Liver (tissue), 9 donors: ENCODE measurements around the gene CENPX. TPM values are rescaled to one million over a fixed set of nuclear protein-coding genes. Genes with fewer than 3 reads are reported as not detected.

Experiments
- DNase-seq: peaks from one replicate; pipeline ENCODE4 v3.0.0-alpha.2; 2017; ENCODE audit warnings: low spot score
- H3K27ac ChIP-seq, 2 donors: one replicate each; pipeline ENCODE4 v1.7.0; 2013; ENCODE audit warnings: inconsistent platforms in 2 of 2, low read length in 2 of 2, control low read depth in 1 of 2, low read depth in 1 of 2, mild to moderate bottlenecking in 1 of 2
- H3K27me3 ChIP-seq, 4 donors: one replicate each; pipeline versions ENCODE4 v1.6.1 to v1.7.0; 2013; ENCODE audit warnings: low read length in 3 of 4, inconsistent platforms in 1 of 4, mild to moderate bottlenecking in 1 of 4, moderate library complexity in 1 of 4; ENCODE audit not compliant: control insufficient read depth in 4 of 4, insufficient read depth in 4 of 4
- H3K36me3 ChIP-seq, 4 donors: one replicate each; pipeline versions ENCODE4 v1.6.1 to v1.7.0; 2013; ENCODE audit warnings: low read length in 3 of 4, mild to moderate bottlenecking in 3 of 4, low read depth in 1 of 4, moderate library complexity in 1 of 4; ENCODE audit not compliant: control insufficient read depth in 4 of 4, insufficient read depth in 3 of 4
- H3K4me1 ChIP-seq, 4 donors: one replicate each; pipeline versions ENCODE4 v1.6.1 to v1.7.0; 2013; ENCODE audit warnings: low read length in 3 of 4, mild to moderate bottlenecking in 3 of 4, moderate library complexity in 1 of 4; ENCODE audit not compliant: control insufficient read depth in 4 of 4, insufficient read depth in 4 of 4
- H3K4me3 ChIP-seq, 3 donors: one replicate each; pipeline versions ENCODE4 v1.6.1 to v1.7.0; 2013; ENCODE audit warnings: low read length in 3 of 3, control low read depth in 1 of 3, low read depth in 1 of 3, mild to moderate bottlenecking in 1 of 3
- H3K9ac ChIP-seq, 2 donors: one replicate each; pipeline ENCODE4 v1.7.0; 2013; ENCODE audit warnings: low read length in 2 of 2, mild to moderate bottlenecking in 2 of 2, moderate library complexity in 2 of 2, control low read depth in 1 of 2, low read depth in 1 of 2
- H3K9me3 ChIP-seq, 4 donors: one replicate each; pipeline versions ENCODE4 v1.6.1 to v1.7.0; 2013; ENCODE audit warnings: low read length in 3 of 4; ENCODE audit not compliant: control insufficient read depth in 4 of 4
- ATF3 ChIP-seq: IDR thresholded peaks from 2 replicates; pipeline ENCODE4 v1.6.1; 2016; ENCODE audit warnings: antibody characterized with exemption
- CTCF ChIP-seq: fragments of 150-350 bp; IDR thresholded peaks from 2 replicates; pipeline ENCODE4 v1.5.1; 2017; ENCODE audit warnings: improper control_type of control experiment, low read depth, low read length; ENCODE audit not compliant: missing input control
- EGR1 ChIP-seq, 2 donors: IDR thresholded peaks; 2 replicates each; pipeline ENCODE4 v1.6.1; 2016 to 2018; ENCODE audit warnings: antibody characterized with exemption in 2 of 2, low read depth in 2 of 2
- FOXA1 ChIP-seq: IDR thresholded peaks from 2 replicates; pipeline ENCODE4 v1.6.1; 2016; ENCODE audit warnings: antibody characterized with exemption
- FOXA2 ChIP-seq: IDR thresholded peaks from 2 replicates; pipeline ENCODE4 v1.6.1; 2016; ENCODE audit warnings: antibody characterized with exemption
- GABPA ChIP-seq, 2 donors: IDR thresholded peaks in 1 of 2; conservative IDR thresholded peaks in 1 of 2; 2 replicates each; pipeline ENCODE4 v1.6.1; 2016; ENCODE audit warnings: antibody characterized with exemption in 2 of 2, mild to moderate bottlenecking in 1 of 2, moderate library complexity in 1 of 2
- HNF4A ChIP-seq, 2 donors: conservative IDR thresholded peaks; 2 replicates each; pipeline ENCODE4 v1.6.1; 2016; ENCODE audit warnings: antibody characterized with exemption in 2 of 2, mild to moderate bottlenecking in 2 of 2
- HNF4G ChIP-seq: IDR thresholded peaks from 2 replicates; pipeline ENCODE4 v1.6.1; 2016; ENCODE audit warnings: antibody characterized with exemption
- JUND ChIP-seq, 2 donors: IDR thresholded peaks; 2 replicates each; pipeline ENCODE4 v1.6.1; 2016; ENCODE audit warnings: antibody characterized with exemption in 2 of 2
- NR2F2 ChIP-seq: IDR thresholded peaks from 2 replicates; pipeline ENCODE4 v1.6.1; 2016; ENCODE audit warnings: antibody characterized with exemption
- RAD21 ChIP-seq, 2 donors: IDR thresholded peaks; 2 replicates each; pipeline ENCODE4 v1.6.1; 2016; ENCODE audit warnings: antibody characterized with exemption in 2 of 2, mild to moderate bottlenecking in 2 of 2
- REST ChIP-seq: IDR thresholded peaks from 2 replicates; pipeline ENCODE4 v1.6.1; 2016; ENCODE audit warnings: antibody characterized with exemption, mild to moderate bottlenecking
- RXRA ChIP-seq, 2 donors: IDR thresholded peaks; 2 replicates each; pipeline ENCODE4 v1.6.1; 2017 to 2018; ENCODE audit warnings: antibody characterized with exemption in 2 of 2, mild to moderate bottlenecking in 1 of 2
- SP1 ChIP-seq: IDR thresholded peaks from 2 replicates; pipeline ENCODE4 v1.6.1; 2018; ENCODE audit warnings: antibody characterized with exemption, mild to moderate bottlenecking
- TAF1 ChIP-seq: conservative IDR thresholded peaks from 2 replicates; pipeline ENCODE4 v1.6.1; 2016; ENCODE audit warnings: antibody characterized with exemption, mild to moderate bottlenecking
- YY1 ChIP-seq: IDR thresholded peaks from 2 replicates; pipeline ENCODE4 v1.6.1; 2016; ENCODE audit warnings: antibody characterized with exemption, mild to moderate bottlenecking
- WGBS: extraction: QIAGEN DNeasy Blood & Tissue Kit; methylation state at CpG from one replicate; pipeline ENCODE4 v1.1.7; 2013; 5-methylcytosine and 5-hydroxymethylcytosine counted together
- polyA plus RNA-seq, 2 donors: library from polyadenylated mRNA; stranded (reverse) in 1 of 2; unstranded in 1 of 2; fragments of 200-250 nt in 1 of 2; fragments of >200 nt in 1 of 2; fragmentation: Nextera tagmentation in 1 of 2; extraction: Ambion mirVana in 1 of 2; gene quantifications; one replicate each; pipeline versions ENCODE4 v1.2.1 to v1.2.3, GENCODE V29; 2013 to 2015
- total RNA-seq, 2 donors: library from RNA; depleted of rRNA; stranded (reverse); fragments of >200 nt; gene quantifications; one replicate each; pipeline ENCODE4 v1.2.3, GENCODE V29; 2014
- TF ChIP-seq, protein P1 (sequence below): IDR thresholded peaks from 2 replicates; pipeline ENCODE4 v1.6.1; 2016; ENCODE audit warnings: antibody characterized with exemption
- TF ChIP-seq, protein P2 (sequence below): IDR thresholded peaks from 2 replicates; pipeline ENCODE4 v1.6.1; 2016; ENCODE audit warnings: antibody characterized with exemption
- donor health status: healthy.
- donor health status: healthy.
- donor health status: healthy.
- donor health status: healthy.
- donor health status: healthy.

Gene CENPX
- total and polyA plus RNA-seq, 4 donors = 22.5 to 83.9 (median 44.9) TPM

GRCh38 chr17:82030470-82031302 lies 8.0 kb upstream of the CENPX start:
- H3K9me3 ChIP-seq = no peaks in the 10 kb centered on the region
- no peaks in the 10 kb centered on the region for H3K27me3 ChIP-seq
- peak; percentile 87 for DNase-seq
- WGBS = 1% methylated on average over 94 of the region's 94 CpGs
- TF ChIP-seq GABPA (IDR thresholded peaks at IDR 0.05 in 1 of 2, conservative IDR thresholded peaks at IDR 0.05 in 1 of 2) (peak in 1 of 2 donors; percentile 44), FOXA1 (no peak), YY1 (peak; percentile 19), SP1 (peak; percentile 5), NR2F2 (no peak), RXRA (IDR thresholded peaks at IDR 0.05) (no peak), CTCF (peak; percentile 97), FOXA2 (no peak), RAD21 (IDR thresholded peaks at IDR 0.05) (peak; percentile 91 to 97), JUND (IDR thresholded peaks at IDR 0.05) (no peak), REST (no peak), HNF4G (no peak), EGR1 (IDR thresholded peaks at IDR 0.05; ENCODE audit: low read depth in 2 of 2) (no peak), TAF1 (no peak), ATF3 (no peak), HNF4A (conservative IDR thresholded peaks at IDR 0.05) (no peak)
- TF ChIP-seq, protein P1, sequence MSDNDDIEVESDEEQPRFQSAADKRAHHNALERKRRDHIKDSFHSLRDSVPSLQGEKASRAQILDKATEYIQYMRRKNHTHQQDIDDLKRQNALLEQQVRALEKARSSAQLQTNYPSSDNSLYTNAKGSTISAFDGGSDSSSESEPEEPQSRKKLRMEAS = no peak
- TF ChIP-seq, protein P2, sequence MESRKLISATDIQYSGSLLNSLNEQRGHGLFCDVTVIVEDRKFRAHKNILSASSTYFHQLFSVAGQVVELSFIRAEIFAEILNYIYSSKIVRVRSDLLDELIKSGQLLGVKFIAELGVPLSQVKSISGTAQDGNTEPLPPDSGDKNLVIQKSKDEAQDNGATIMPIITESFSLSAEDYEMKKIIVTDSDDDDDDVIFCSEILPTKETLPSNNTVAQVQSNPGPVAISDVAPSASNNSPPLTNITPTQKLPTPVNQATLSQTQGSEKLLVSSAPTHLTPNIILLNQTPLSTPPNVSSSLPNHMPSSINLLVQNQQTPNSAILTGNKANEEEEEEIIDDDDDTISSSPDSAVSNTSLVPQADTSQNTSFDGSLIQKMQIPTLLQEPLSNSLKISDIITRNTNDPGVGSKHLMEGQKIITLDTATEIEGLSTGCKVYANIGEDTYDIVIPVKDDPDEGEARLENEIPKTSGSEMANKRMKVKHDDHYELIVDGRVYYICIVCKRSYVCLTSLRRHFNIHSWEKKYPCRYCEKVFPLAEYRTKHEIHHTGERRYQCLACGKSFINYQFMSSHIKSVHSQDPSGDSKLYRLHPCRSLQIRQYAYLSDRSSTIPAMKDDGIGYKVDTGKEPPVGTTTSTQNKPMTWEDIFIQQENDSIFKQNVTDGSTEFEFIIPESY = no peak
- peaks cover 15 to 58% (median 37%) of the 10 kb centered on the region in 4 donors for H3K4me1 ChIP-seq
- H3K9ac ChIP-seq = no peak overlapping the region
- peaks cover 0 to 5% (median 1%) of the 10 kb centered on the region in 4 donors for H3K36me3 ChIP-seq
- H3K27ac ChIP-seq = peak overlapping the region; percentile 74 to 76
- peak overlapping the region in 2 of 3 donors; percentile 27 to 63 for H3K4me3 ChIP-seq
